Esophagus (tissue), 2 donors: Measurements from ENCODE around the gene KCNT1. TPM values are rescaled to one million over a fixed set of nuclear protein-coding genes. Genes with fewer than 3 reads are reported as not detected.

Experiments used
- H3K27ac ChIP-seq, 2 donors: one replicate each; pipeline ENCODE4 v1.5.1; 2013; ENCODE audit warnings: low read depth in 2 of 2, mild to moderate bottlenecking in 2 of 2, inconsistent platforms in 1 of 2, low read length in 1 of 2, moderate library complexity in 1 of 2
- H3K27me3 ChIP-seq, 2 donors: one replicate each; pipeline ENCODE4 v1.6.1; 2013; ENCODE audit warnings: low read length in 2 of 2, control low read depth in 1 of 2, mild to moderate bottlenecking in 1 of 2; ENCODE audit not compliant: insufficient read depth in 2 of 2, control insufficient read depth in 1 of 2
- H3K36me3 ChIP-seq, 2 donors: one replicate each; pipeline ENCODE4 v1.6.1; 2013; ENCODE audit warnings: low read length in 1 of 2; ENCODE audit not compliant: control insufficient read depth in 2 of 2, insufficient read depth in 2 of 2
- H3K4me1 ChIP-seq, 2 donors: one replicate each; pipeline ENCODE4 v1.6.1; 2013; ENCODE audit warnings: low read length in 1 of 2; ENCODE audit not compliant: control insufficient read depth in 2 of 2, insufficient read depth in 2 of 2
- H3K4me3 ChIP-seq, 2 donors: one replicate each; pipeline ENCODE4 v1.5.1; 2013; ENCODE audit warnings: low read length in 2 of 2, mild to moderate bottlenecking in 2 of 2, low read depth in 1 of 2, moderate library complexity in 1 of 2
- H3K9me3 ChIP-seq, 2 donors: one replicate each; pipeline ENCODE4 v1.6.1; 2013; ENCODE audit warnings: mild to moderate bottlenecking in 2 of 2, low read depth in 1 of 2, low read length in 1 of 2, moderate library complexity in 1 of 2; ENCODE audit not compliant: control insufficient read depth in 2 of 2, insufficient read depth in 1 of 2
- WGBS, 2 donors: extraction: QIAGEN DNeasy Blood & Tissue Kit; methylation state at CpG; one replicate each; pipeline ENCODE4 v1.1.7; 2013; 5-methylcytosine and 5-hydroxymethylcytosine counted together
- polyA plus RNA-seq, 2 donors: library from polyadenylated mRNA; stranded (reverse); fragments of 200-250 nt; gene quantifications; one replicate each; pipeline ENCODE4 v1.2.3, GENCODE V29; 2013
- donor health status: healthy with polysubstance abuse.
- donor health status: Bipolar disorder and iron deficiency.

KCNT1 gene
- polyA plus RNA-seq, 2 donors, result 0.06 to 0.14 TPM

GRCh38 chr9:135773530-135774238 is 71.7 kb downstream of the KCNT1 start:
- Histone ChIP-seq H3K36me3 (no peaks in the 10 kb centered on the region), H3K27ac (no peak overlapping the region), H3K4me1 (peaks cover 0 to 6% of the 10 kb centered on the region in 2 donors), H3K9me3 (peaks cover 0 to 10% of the 10 kb centered on the region in 2 donors), H3K4me3 (no peak overlapping the region), H3K27me3 (no peaks in the 10 kb centered on the region)
- WGBS, 2 donors, result 71 to 79% methylated on average over 11 of the region's 11 CpGs

GRCh38 chr9:135774239-135774747 is 72.3 kb downstream of the KCNT1 start:
- Histone ChIP-seq H3K36me3 (no peaks in the 10 kb centered on the region), H3K27ac (no peak overlapping the region), H3K4me1 (peaks cover 0 to 4% of the 10 kb centered on the region in 2 donors), H3K4me3 (no peak overlapping the region), H3K9me3 (peaks cover 0 to 5% of the 10 kb centered on the region in 2 donors), H3K27me3 (no peaks in the 10 kb centered on the region)
- WGBS, 2 donors, result 86 to 88% methylated on average over 15 of the region's 15 CpGs

GRCh38 chr9:135774794-135775525 is 73.0 kb downstream of the KCNT1 start:
- WGBS, 2 donors, result 73 to 74% methylated on average over 23 to 24 of the region's 24 CpGs
- H3K36me3 ChIP-seq, result no peaks in the 10 kb centered on the region
- H3K27me3 ChIP-seq, result no peaks in the 10 kb centered on the region

GRCh38 chr9:135775911-135776310 is 73.9 kb downstream of the KCNT1 start:
- WGBS, 2 donors, result 39 to 51% methylated on average over 7 of the region's 7 CpGs
- H3K27ac ChIP-seq, result no peak overlapping the region
- peaks cover 0 to 4% of the 10 kb centered on the region in 2 donors for H3K4me1 ChIP-seq
- H3K36me3 ChIP-seq, result no peaks in the 10 kb centered on the region
- H3K9me3 ChIP-seq, result peaks cover 0 to 5% of the 10 kb centered on the region in 2 donors
- H3K27me3 ChIP-seq, result no peaks in the 10 kb centered on the region
- H3K4me3 ChIP-seq, result no peak overlapping the region

More at GRCh38 chr9:135774794-135775525, 73.0 kb downstream of the KCNT1 start:
- Histone ChIP-seq H3K9me3 (peaks cover 0 to 5% of the 10 kb centered on the region in 2 donors), H3K4me1 (peaks cover 0 to 4% of the 10 kb centered on the region in 2 donors), H3K27ac (no peak overlapping the region), H3K4me3 (no peak overlapping the region)

GRCh38 chr9:135776893-135777622 is 75.1 kb downstream of the KCNT1 start:
- H3K4me3 ChIP-seq, result no peak overlapping the region
- H3K27ac ChIP-seq, result no peak overlapping the region
- WGBS, 2 donors, result 77 to 79% methylated on average over 25 of the region's 25 CpGs
- peaks cover 0 to 5% of the 10 kb centered on the region in 2 donors for H3K9me3 ChIP-seq
- no peaks in the 10 kb centered on the region for H3K27me3 ChIP-seq
- peaks cover 0 to 4% of the 10 kb centered on the region in 2 donors for H3K4me1 ChIP-seq
- no peaks in the 10 kb centered on the region for H3K36me3 ChIP-seq

GRCh38 chr9:135777623-135778177 is 75.7 kb downstream of the KCNT1 start:
- H3K4me3 ChIP-seq, result no peak overlapping the region
- no peak overlapping the region for H3K27ac ChIP-seq

GRCh38 chr9:135778421-135778820 is 76.4 kb downstream of the KCNT1 start:
- H3K27ac ChIP-seq, result no peak overlapping the region
- H3K4me3 ChIP-seq, result no peak overlapping the region
- WGBS, 2 donors, result 87 to 90% methylated on average over 17 to 19 of the region's 19 CpGs
- peaks cover 0 to 4% of the 10 kb centered on the region in 2 donors for H3K4me1 ChIP-seq
- H3K27me3 ChIP-seq, result no peaks in the 10 kb centered on the region
- no peaks in the 10 kb centered on the region for H3K36me3 ChIP-seq
- peaks cover 0 to 5% of the 10 kb centered on the region in 2 donors for H3K9me3 ChIP-seq

More at GRCh38 chr9:135777623-135778177, 75.7 kb downstream of the KCNT1 start:
- Histone ChIP-seq H3K4me1 (peaks cover 0 to 4% of the 10 kb centered on the region in 2 donors), H3K9me3 (peaks cover 0 to 5% of the 10 kb centered on the region in 2 donors), H3K36me3 (no peaks in the 10 kb centered on the region), H3K27me3 (no peaks in the 10 kb centered on the region)

GRCh38 chr9:135779571-135779970 is 77.6 kb downstream of the KCNT1 start:
- Histone ChIP-seq H3K27ac (no peak overlapping the region), H3K4me3 (no peak overlapping the region), H3K36me3 (no peaks in the 10 kb centered on the region), H3K27me3 (no peaks in the 10 kb centered on the region), H3K9me3 (no peaks in the 10 kb centered on the region), H3K4me1 (no peaks in the 10 kb centered on the region)
- 75 to 85% methylated on average over 14 of the region's 14 CpGs for WGBS, 2 donors

- H3K4me3 ChIP-seq, result no peak overlapping the region
- no peaks in the 10 kb centered on the region for H3K9me3 ChIP-seq
- no peak overlapping the region for H3K27ac ChIP-seq
- no peaks in the 10 kb centered on the region for H3K27me3 ChIP-seq
- no peaks in the 10 kb centered on the region for H3K36me3 ChIP-seq
- 85 to 88% methylated on average over 16 of the region's 16 CpGs for WGBS, 2 donors
- no peaks in the 10 kb centered on the region for H3K4me1 ChIP-seq
Observed at GRCh38 chr9:135780086-135780485, 78.1 kb downstream of the KCNT1 start.
